Measurements from ENCODE around the gene VTCN1. TPM values are rescaled to one million over a fixed set of nuclear protein-coding genes. Genes with fewer than 3 reads are reported as not detected.

The VTCN1 gene
- total RNA-seq, 1 donor from 2014 or later = 0.29 TPM

DNA sequence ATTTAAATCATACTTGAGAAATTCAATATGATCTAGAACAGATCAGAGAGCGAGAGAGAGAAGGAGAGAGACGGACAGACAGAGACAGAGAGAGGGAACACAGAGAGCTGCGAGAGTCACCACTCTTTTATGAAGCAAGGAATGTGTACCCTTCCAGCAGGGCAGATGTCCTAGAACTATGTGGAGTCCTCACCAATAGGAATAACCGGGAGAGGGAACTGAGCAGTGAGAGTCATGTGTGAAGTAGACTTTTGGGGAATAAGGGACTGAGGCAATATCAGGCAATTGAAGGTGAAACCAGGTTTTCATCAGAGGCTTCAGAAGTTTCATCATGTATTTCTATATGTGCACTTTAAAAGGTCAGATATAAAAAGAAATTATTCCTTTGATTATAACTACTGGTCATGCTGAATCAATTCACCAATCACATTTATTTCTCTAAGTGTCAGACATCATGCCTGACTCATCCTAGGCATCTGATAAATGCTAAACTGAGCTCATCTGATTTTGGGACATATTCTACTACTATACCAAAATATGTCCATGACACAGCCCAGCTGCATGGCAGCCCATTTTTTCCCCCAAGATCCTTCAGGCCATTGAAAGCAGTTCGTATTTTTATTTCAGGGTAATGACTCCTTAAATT is 22.4 kb downstream of the VTCN1 start:
- no peaks in the 10 kb centered on the region for H3K36me3 ChIP-seq (ENCODE audit: control insufficient read depth, insufficient read depth, low read length)
- TF ChIP-seq, protein P1, sequence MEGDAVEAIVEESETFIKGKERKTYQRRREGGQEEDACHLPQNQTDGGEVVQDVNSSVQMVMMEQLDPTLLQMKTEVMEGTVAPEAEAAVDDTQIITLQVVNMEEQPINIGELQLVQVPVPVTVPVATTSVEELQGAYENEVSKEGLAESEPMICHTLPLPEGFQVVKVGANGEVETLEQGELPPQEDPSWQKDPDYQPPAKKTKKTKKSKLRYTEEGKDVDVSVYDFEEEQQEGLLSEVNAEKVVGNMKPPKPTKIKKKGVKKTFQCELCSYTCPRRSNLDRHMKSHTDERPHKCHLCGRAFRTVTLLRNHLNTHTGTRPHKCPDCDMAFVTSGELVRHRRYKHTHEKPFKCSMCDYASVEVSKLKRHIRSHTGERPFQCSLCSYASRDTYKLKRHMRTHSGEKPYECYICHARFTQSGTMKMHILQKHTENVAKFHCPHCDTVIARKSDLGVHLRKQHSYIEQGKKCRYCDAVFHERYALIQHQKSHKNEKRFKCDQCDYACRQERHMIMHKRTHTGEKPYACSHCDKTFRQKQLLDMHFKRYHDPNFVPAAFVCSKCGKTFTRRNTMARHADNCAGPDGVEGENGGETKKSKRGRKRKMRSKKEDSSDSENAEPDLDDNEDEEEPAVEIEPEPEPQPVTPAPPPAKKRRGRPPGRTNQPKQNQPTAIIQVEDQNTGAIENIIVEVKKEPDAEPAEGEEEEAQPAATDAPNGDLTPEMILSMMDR (IDR thresholded peaks at IDR 0.05; ENCODE audit: insufficient read depth, low read length, poor library complexity, severe bottlenecking) = no peak
- no peaks in the 10 kb centered on the region for H3K27me3 ChIP-seq (ENCODE audit: control insufficient read depth, insufficient read depth, low read length)
- DNase-seq (ENCODE audit: low read depth) = no peak
- H3K4me3 ChIP-seq (ENCODE audit: low read depth, low read length) = no peak overlapping the region

DNA sequence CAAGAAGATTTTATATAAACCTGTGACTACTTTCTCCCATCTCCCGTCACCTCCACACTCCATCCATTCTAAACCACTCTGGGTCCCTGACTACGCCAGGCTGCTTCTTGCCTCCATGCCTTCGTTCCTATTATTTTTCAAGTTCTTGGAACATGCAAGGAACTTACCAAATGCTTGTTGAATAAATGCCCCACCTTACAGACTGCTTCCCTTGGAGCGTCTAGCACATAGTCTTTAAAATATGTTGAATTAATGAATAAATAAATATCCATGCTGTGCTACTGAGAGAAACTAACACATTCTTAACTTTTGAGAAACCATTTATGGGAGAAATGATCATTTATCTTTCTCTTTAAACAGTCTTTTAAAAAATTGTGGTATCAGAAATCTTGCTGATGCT is 27.6 kb downstream of the VTCN1 start:
- Histone ChIP-seq H3K4me3 (ENCODE audit: low read depth, low read length) (no peak overlapping the region), H3K36me3 (ENCODE audit: control insufficient read depth, insufficient read depth, low read length) (no peaks in the 10 kb centered on the region), H3K27me3 (ENCODE audit: control insufficient read depth, insufficient read depth, low read length) (no peaks in the 10 kb centered on the region)
- DNase-seq (ENCODE audit: low read depth) = no peak
- TF ChIP-seq, protein P1 (IDR thresholded peaks at IDR 0.05; ENCODE audit: insufficient read depth, low read length, poor library complexity, severe bottlenecking) = no peak

DNA sequence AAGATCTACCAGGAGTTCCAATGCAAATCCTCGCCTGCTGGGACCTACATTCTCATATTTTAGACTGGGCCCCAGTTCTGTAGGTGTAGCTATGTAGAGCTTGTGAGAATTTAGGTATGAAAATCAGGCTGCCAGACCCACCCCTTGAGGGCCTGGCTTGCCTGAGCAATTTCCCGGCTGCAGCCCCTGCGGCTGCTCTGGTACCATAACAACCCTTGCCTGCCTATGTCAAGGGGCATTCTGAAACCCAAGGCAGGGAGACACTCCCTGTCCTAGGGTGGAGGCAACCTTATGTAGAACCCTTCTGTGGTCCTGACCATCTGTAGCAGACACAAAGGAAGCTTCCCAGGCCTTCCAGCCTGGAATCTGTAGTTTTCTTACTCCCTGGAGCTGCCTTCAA is 28.4 kb downstream of the VTCN1 start:
- Histone ChIP-seq H3K36me3 (ENCODE audit: control insufficient read depth, insufficient read depth, low read length) (no peaks in the 10 kb centered on the region), H3K4me3 (ENCODE audit: low read depth, low read length) (no peak overlapping the region), H3K27me3 (ENCODE audit: control insufficient read depth, insufficient read depth, low read length) (no peaks in the 10 kb centered on the region)
- DNase-seq (ENCODE audit: low read depth) = no peak
- TF ChIP-seq, protein P1 (IDR thresholded peaks at IDR 0.05; ENCODE audit: insufficient read depth, low read length, poor library complexity, severe bottlenecking) = no peak

DNA sequence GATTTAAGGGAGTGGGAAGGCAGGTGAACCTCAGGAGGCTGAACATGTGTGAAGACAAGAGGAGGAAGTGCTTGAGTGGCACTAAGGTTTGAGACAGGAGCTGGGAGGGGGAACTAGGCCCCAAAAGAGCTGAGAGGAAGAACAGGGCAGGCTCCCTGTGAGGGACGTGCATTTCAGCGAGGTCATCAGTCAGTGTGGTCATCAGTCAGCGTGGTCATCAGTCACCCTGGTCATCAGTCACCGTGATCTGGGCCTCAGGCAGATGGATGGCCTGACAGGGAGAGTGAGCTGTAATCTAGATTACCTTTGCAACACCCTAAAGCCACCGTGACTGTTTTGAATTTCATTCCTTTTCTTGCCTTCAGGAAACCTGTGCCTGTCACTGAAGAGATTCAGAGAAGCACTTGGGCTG is 29.1 kb downstream of the VTCN1 start:
- Histone ChIP-seq H3K27me3 (ENCODE audit: control insufficient read depth, insufficient read depth, low read length) (no peaks in the 10 kb centered on the region), H3K4me3 (ENCODE audit: low read depth, low read length) (no peak overlapping the region), H3K36me3 (ENCODE audit: control insufficient read depth, insufficient read depth, low read length) (no peaks in the 10 kb centered on the region)
- DNase-seq (ENCODE audit: low read depth) = no peak
- TF ChIP-seq, protein P1 (IDR thresholded peaks at IDR 0.05; ENCODE audit: insufficient read depth, low read length, poor library complexity, severe bottlenecking) = no peak

DNA sequence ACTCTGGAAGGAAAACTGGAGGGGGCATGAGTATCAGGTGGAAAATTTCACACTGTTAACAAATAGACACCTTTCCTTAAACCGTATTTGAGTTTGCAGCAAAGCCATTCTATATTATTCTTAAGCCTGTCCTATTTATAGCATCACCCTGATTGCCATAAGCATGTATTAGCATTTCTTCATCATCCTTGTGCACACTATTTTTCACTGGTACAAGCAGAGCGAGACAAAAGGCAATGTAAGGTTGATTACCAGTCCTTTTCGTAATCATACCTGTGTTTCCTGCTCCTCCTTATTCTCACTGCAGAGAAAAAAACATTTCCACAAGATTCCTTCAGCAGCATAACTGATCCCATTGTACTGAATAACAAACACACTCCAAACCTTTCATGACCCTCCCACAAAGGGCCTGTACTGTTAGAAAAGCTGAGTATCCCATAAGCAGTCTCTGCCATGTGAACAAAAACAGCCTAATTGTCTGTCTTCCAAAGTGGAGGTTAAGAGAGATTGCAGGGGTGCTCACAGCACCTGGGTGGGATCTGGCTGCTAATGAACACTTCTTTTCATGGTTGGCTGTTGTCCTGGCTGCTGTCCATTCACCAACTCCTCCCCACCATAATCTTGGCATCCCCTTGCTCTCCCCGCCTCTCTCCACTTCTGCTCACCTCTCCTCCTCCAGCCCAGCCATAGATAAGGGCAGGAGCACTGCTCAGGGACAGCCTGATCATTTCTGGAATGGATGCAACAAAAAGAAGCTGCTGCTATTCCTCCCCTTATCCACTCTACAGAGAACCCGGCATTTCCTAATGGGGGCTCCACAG is 30.4 kb downstream of the VTCN1 start:
- no peak for DNase-seq (ENCODE audit: low read depth)
- Histone ChIP-seq H3K36me3 (ENCODE audit: control insufficient read depth, insufficient read depth, low read length) (no peaks in the 10 kb centered on the region), H3K27me3 (ENCODE audit: control insufficient read depth, insufficient read depth, low read length) (no peaks in the 10 kb centered on the region), H3K4me3 (ENCODE audit: low read depth, low read length) (no peak overlapping the region)
- TF ChIP-seq, protein P1 (IDR thresholded peaks at IDR 0.05; ENCODE audit: insufficient read depth, low read length, poor library complexity, severe bottlenecking) = no peak
